Endothelial cell of umbilical vein (primary cell): ENCODE measurements around the gene CTSL. TPM values are rescaled to one million over a fixed set of nuclear protein-coding genes. Genes with fewer than 3 reads are reported as not detected.

Experiments used
- BruUV-seq: library from RNA; stranded (reverse); fragments of 400-500 nt; replicated peaks from 2 replicates; lab custom pipeline; 2021; lab: Mats Ljungman, UMichigan
- CTCF ChIA-PET: fragments of 300-600, 350-600 bp; sonication (Branson Sonifier 250); formaldehyde crosslinking; loops from one replicate; lab custom pipeline; 2021; ENCODE audit warnings: antibody characterized with exemption, inconsistent platforms; lab: Charles Lee
- POLR2A ChIA-PET: fragments of 300-600, 350-600 bp; sonication (Branson Sonifier 250); formaldehyde crosslinking; loops from one replicate; lab custom pipeline; 2021; ENCODE audit warnings: antibody characterized with exemption, inconsistent platforms; lab: Charles Lee
- DNase-seq: peaks from one replicate; pipeline ENCODE4 v3.0.0-alpha.2; 2011; ENCODE audit warnings: low read depth, low spot score
- FAIRE-seq: peaks from 2 replicates; lab custom pipeline; 2011; peaks lifted over from hg19 to GRCh38; lab: Jason Lieb, UNC
- H2AFZ ChIP-seq: 2 replicates; pipeline ENCODE4 v1.6.0; 2012; ENCODE audit warnings: low read depth, low read length, control low read depth, inconsistent platforms
- H3K27ac ChIP-seq: 2 replicates; pipeline ENCODE4 v1.5.1; 2011; ENCODE audit warnings: low read depth, mild to moderate bottlenecking, control low read depth, low read length, moderate library complexity; ENCODE audit not compliant: insufficient read depth
- H3K27me3 ChIP-seq, 2 experiments: 2 replicates each; pipeline versions ENCODE4 v1.6.0 to v1.6.1; 2011; ENCODE audit warnings: low read length in 2 of 2, mixed read lengths in 1 of 2; ENCODE audit not compliant: control insufficient read depth in 2 of 2, insufficient read depth in 2 of 2
- H3K36me3 ChIP-seq, 2 experiments: 2 replicates in 1 of 2; 3 replicates in 1 of 2; pipeline ENCODE4 v1.5.1; 2011; ENCODE audit warnings: low read length in 2 of 2, mild to moderate bottlenecking in 1 of 2, moderate library complexity in 1 of 2; ENCODE audit not compliant: control insufficient read depth in 2 of 2, insufficient read depth in 2 of 2; ENCODE audit errors: extremely low read depth in 1 of 2
- H3K4me1 ChIP-seq: 3 replicates; pipeline ENCODE4 v1.5.1; 2011; ENCODE audit warnings: mild to moderate bottlenecking, low read length; ENCODE audit not compliant: control insufficient read depth, insufficient read depth; ENCODE audit errors: extremely low read depth
- H3K4me2 ChIP-seq: 2 replicates; pipeline ENCODE4 v1.6.1; 2011; ENCODE audit warnings: low read length, control low read depth, mixed read lengths; ENCODE audit not compliant: insufficient read depth
- H3K4me3 ChIP-seq, 3 experiments: fragments of 200-600 bp in 1 of 3; sonication (generic), shearing (Covaris generic) in 1 of 3; replicated peaks in 1 of 3; 2 replicates each; pipeline ENCODE4 v1.5.1; 2011 to 2016; ENCODE audit warnings: control low read depth in 3 of 3, low read length in 3 of 3, mild to moderate bottlenecking in 2 of 3, inconsistent platforms in 1 of 3, low read depth in 1 of 3, moderate library complexity in 1 of 3; ENCODE audit not compliant: insufficient read depth in 1 of 3
- H3K79me2 ChIP-seq: 2 replicates; pipeline ENCODE4 v1.6.0; 2012; ENCODE audit warnings: low read length, inconsistent platforms; ENCODE audit not compliant: control insufficient read depth, insufficient read depth
- H3K9ac ChIP-seq: replicated peaks from 2 replicates; pipeline ENCODE3; 2011; ENCODE audit warnings: low read length, control low read depth; ENCODE audit not compliant: insufficient read depth; ENCODE audit errors: extremely low read depth
- H3K9me1 ChIP-seq: replicated peaks from 3 replicates; pipeline ENCODE4 v1.6.0; 2011; ENCODE audit warnings: mild to moderate bottlenecking, low read length; ENCODE audit not compliant: control insufficient read depth, insufficient read depth; ENCODE audit errors: extremely low read depth
- H3K9me3 ChIP-seq: replicated peaks from 2 replicates; pipeline ENCODE4 v1.5.1; 2012; ENCODE audit warnings: low read length, inconsistent platforms; ENCODE audit not compliant: control insufficient read depth, insufficient read depth
- H4K20me1 ChIP-seq: replicated peaks from 2 replicates; pipeline ENCODE3; 2011; ENCODE audit warnings: mild to moderate bottlenecking, low read length; ENCODE audit not compliant: control insufficient read depth, insufficient read depth; ENCODE audit errors: extremely low read depth
- CTCF ChIP-seq, 2 donors: IDR thresholded peaks; 1 replicate in 1 of 2; 2 replicates in 1 of 2; pipeline ENCODE4 v1.5.1; 2011; ENCODE audit warnings: low read length in 2 of 2, mild to moderate bottlenecking in 2 of 2, moderate library complexity in 2 of 2, control low read depth in 1 of 2, inconsistent platforms in 1 of 2, low read depth in 1 of 2; ENCODE audit not compliant: insufficient read depth in 1 of 2; ENCODE audit errors: extremely low read depth in 1 of 2
- EZH2 ChIP-seq: IDR thresholded peaks from 2 replicates; pipeline ENCODE4 v1.6.1; 2012; ENCODE audit warnings: borderline replicate concordance, low read depth, mild to moderate bottlenecking, moderate library complexity, low read length, inconsistent platforms; ENCODE audit not compliant: severe bottlenecking
- FOS ChIP-seq: IDR thresholded peaks from 2 replicates; pipeline ENCODE4 v1.6.1; 2011; ENCODE audit warnings: mild to moderate bottlenecking, low read length, moderate library complexity, borderline replicate concordance; ENCODE audit not compliant: insufficient read depth
- GATA2 ChIP-seq: IDR thresholded peaks from 2 replicates; pipeline ENCODE4 v1.7.0; 2011; ENCODE audit warnings: low read depth, mild to moderate bottlenecking, moderate library complexity, mixed read lengths, low read length; ENCODE audit not compliant: insufficient read length, insufficient read depth
- JUN ChIP-seq: IDR thresholded peaks from 2 replicates; pipeline ENCODE4 v1.6.1; 2011; ENCODE audit warnings: borderline replicate concordance, low read depth; ENCODE audit not compliant: insufficient read length, insufficient read depth
- MAX ChIP-seq: IDR thresholded peaks from 2 replicates; pipeline ENCODE4 v1.6.1; 2011; ENCODE audit not compliant: insufficient read depth, insufficient read length
- MYC ChIP-seq: IDR thresholded peaks from one replicate; pipeline ENCODE4 v1.6.1; 2011; ENCODE audit warnings: mild to moderate bottlenecking, low read depth, low read length
- POLR2A ChIP-seq: IDR thresholded peaks from 2 replicates; pipeline ENCODE4 v1.6.1; 2012; ENCODE audit warnings: low read depth, mild to moderate bottlenecking, control low read depth, low read length
- POLR2AphosphoS5 ChIP-seq: IDR thresholded peaks from 2 replicates; pipeline ENCODE4 v1.6.1; 2012; ENCODE audit warnings: low read depth, mild to moderate bottlenecking, control low read depth, low read length, moderate library complexity; ENCODE audit not compliant: insufficient read depth
- dilution Hi-C: fragments of 300-500 bp; cut with MboI; formaldehyde crosslinking; loops from one replicate; pipeline ENCODE4 v1.15.0; 2019; ENCODE audit warnings: low sequenced_read_pairs; ENCODE audit not compliant: extremely low pct_ligation_motif_present
- intact Hi-C: fragments of 100-400 bp; cut with micrococcal nuclease; formaldehyde crosslinking; loops from one replicate; pipeline ENCODE4 v1.10.0; 2022
- polyA plus RNA-seq, 4 experiments: library from polyadenylated mRNA; depleted of rRNA in 3 of 4; stranded (reverse) in 3 of 4; unstranded in 1 of 4; fragments of >200 nt; gene quantifications; 2 replicates each; pipeline versions ENCODE4 v1.2.1 to v1.2.3, GENCODE V29; 2011 to 2012; ENCODE audit warnings: missing spikeins in 1 of 4
- total RNA-seq: library from RNA; stranded (reverse); gene quantifications from 2 replicates; pipeline ENCODE4 v1.2.3, GENCODE V29; 2021

CTSL gene
- total and polyA plus RNA-seq, 2 donors (not counting 3 experiments of a cell fraction or from before 2014, with no cell fraction given) = 98.4 to 107 TPM

- Histone ChIP-seq H3K79me2 (no peaks in the 10 kb centered on the region), H3K4me1 (peaks cover 17% of the 10 kb centered on the region), H3K4me3 (no peak overlapping the region), H3K27me3 (no peaks in the 10 kb centered on the region), H3K27ac (no peak overlapping the region), H3K9ac (no peak overlapping the region), H3K36me3 (peaks cover 2 to 26% of the 10 kb centered on the region in 2 experiments), H3K4me2 (no peak overlapping the region), H3K9me1 (no peaks in the 10 kb centered on the region), H2AFZ (no peak overlapping the region), H4K20me1 (no peaks in the 10 kb centered on the region), H3K9me3 (no peaks in the 10 kb centered on the region)
- no TSS peak for BruUV-seq
- intact Hi-C loops (loop anchor here (1.0 to 5.0 kb wide), 4 partner anchors 28 to 488 kb away; partner anchors contain the start of gene CTSL), dilution Hi-C loops (no loop called here)
- POLR2A ChIA-PET = no interaction called here
- FAIRE-seq (peak; percentile 56), DNase-seq (peak; percentile 30)
- CTCF ChIA-PET = interaction anchor here (0.7 to 6.3 kb wide), 25 partner anchors 8 to 347 kb away, joined by 3 to 113 read pairs (median 5); partner anchors contain the start of gene CTSL
- no peak for TF ChIP-seq POLR2A
- TF ChIP-seq CTCF (IDR thresholded peaks at IDR 0.05; ENCODE audit: extremely low read depth in 1 of 2, insufficient read depth in 1 of 2, low read depth in 1 of 2, low read length in 2 of 2) = peak; percentile 60 to 77
- TF ChIP-seq JUN = no peak
Measured at GRCh38 chr9:87684627-87685219, 41.2 kb upstream of the CTSL start.

- Histone ChIP-seq H3K9me1 (no peaks in the 10 kb centered on the region), H2AFZ (peak overlapping the region; percentile 6), H3K9me3 (no peaks in the 10 kb centered on the region), H3K4me3 (no peak overlapping the region), H3K27ac (no peak overlapping the region), H3K27me3 (no peaks in the 10 kb centered on the region), H3K9ac (no peak overlapping the region), H3K4me1 (peaks cover 17% of the 10 kb centered on the region), H3K79me2 (no peaks in the 10 kb centered on the region), H4K20me1 (no peaks in the 10 kb centered on the region), H3K4me2 (peak overlapping the region; percentile 39), H3K36me3 (peaks cover 2 to 26% of the 10 kb centered on the region in 2 experiments)
- TF ChIP-seq EZH2 = no peak
- no peak for TF ChIP-seq POLR2AphosphoS5
- no peak for TF ChIP-seq MYC
- no peak for TF ChIP-seq MAX
- TF ChIP-seq POLR2A = no peak
- no peak for TF ChIP-seq JUN
- no peak for TF ChIP-seq CTCF (IDR thresholded peaks at IDR 0.05; ENCODE audit: extremely low read depth in 1 of 2, insufficient read depth in 1 of 2, low read depth in 1 of 2, low read length in 2 of 2)
- TF ChIP-seq FOS = no peak
- no peak for TF ChIP-seq GATA2
- intact Hi-C loops = loop anchor here (1.0 to 2.0 kb wide), 2 partner anchors 27 to 41 kb away; partner anchors contain the start of gene CTSL
- BruUV-seq = no TSS peak
- no peak for FAIRE-seq
- ChIA-PET POLR2A (no interaction called here), CTCF (interaction anchor here (1.0 to 6.3 kb wide), 19 partner anchors 8 to 348 kb away, joined by 3 to 113 read pairs (median 5); partner anchors contain the start of gene CTSL)
- DNase-seq = peak; percentile 42
- dilution Hi-C loops = no loop called here
Measured at GRCh38 chr9:87685441-87685840, 40.5 kb upstream of the CTSL start.
